SK-N-SH treated with all-trans-retinoic acid at 6 μM for 48 hours (cell line): ENCODE results near the gene SP2.

Experiments
- ATAC-seq: fragments of 200-7000 bp; cut with Tn5 transposase; 3 replicates; pipeline ENCODE4 v1.9.1; 2020; ENCODE audit warnings: mild to moderate bottlenecking, moderate library complexity
- ARNTL ChIP-seq: fragments of 450-650 bp; formaldehyde crosslinking; IDR thresholded peaks from 2 replicates; pipeline ENCODE4 v1.5.0; 2020; ENCODE audit warnings: low read depth, mild to moderate bottlenecking, moderate library complexity, borderline replicate concordance
- BACH2 ChIP-seq: fragments of 250-450 bp; sonication (Bioruptor Pico); IDR thresholded peaks from 2 replicates; pipeline ENCODE4 v1.9.0; 2021; ENCODE audit warnings: mild to moderate bottlenecking, borderline replicate concordance
- CSDC2 ChIP-seq: fragments of 250-450 bp; sonication (Bioruptor Pico); IDR thresholded peaks from 2 replicates; pipeline ENCODE4 v1.5.0; 2020; ENCODE audit warnings: mild to moderate bottlenecking, moderate library complexity
- ESRRG ChIP-seq: fragments of 250-450 bp; sonication (Bioruptor Pico); IDR thresholded peaks from 2 replicates; pipeline ENCODE4 v1.6.1; 2021; ENCODE audit warnings: mild to moderate bottlenecking
- GLIS3 ChIP-seq: fragments of 250-450 bp; sonication (Bioruptor Pico); IDR thresholded peaks from 2 replicates; pipeline ENCODE4 v1.5.0; 2020; ENCODE audit warnings: mild to moderate bottlenecking, moderate library complexity
- ISL1 ChIP-seq: fragments of 250-450 bp; sonication (Bioruptor Pico); IDR thresholded peaks from 2 replicates; pipeline ENCODE4 v2.1.2; 2022; ENCODE audit warnings: mild to moderate bottlenecking, moderate library complexity
- OSR1 ChIP-seq: fragments of 250-450 bp; sonication (Bioruptor Pico); IDR thresholded peaks from 2 replicates; pipeline ENCODE4 v1.8.0; 2022; ENCODE audit warnings: moderate library complexity, mild to moderate bottlenecking, inconsistent platforms
- PPARA ChIP-seq: fragments of 250-450 bp; sonication (Bioruptor Pico); IDR thresholded peaks from 2 replicates; pipeline ENCODE4 v1.5.0; 2020; ENCODE audit warnings: mild to moderate bottlenecking, borderline replicate concordance
- RARB ChIP-seq: fragments of 250-450 bp; sonication (Bioruptor Pico); IDR thresholded peaks from 2 replicates; pipeline ENCODE4 v1.8.0; 2021; ENCODE audit warnings: mild to moderate bottlenecking, moderate library complexity
- SNAI2 ChIP-seq: fragments of 250-450 bp; sonication (Bioruptor Pico); IDR thresholded peaks from 2 replicates; pipeline ENCODE4 v1.5.0; 2020; ENCODE audit warnings: mild to moderate bottlenecking, moderate library complexity
- TCF4 ChIP-seq: fragments of 250-450 bp; sonication (Bioruptor Pico); IDR thresholded peaks from 2 replicates; pipeline ENCODE4 v1.8.0; 2021; ENCODE audit warnings: mild to moderate bottlenecking, moderate library complexity, borderline replicate concordance
- TOX ChIP-seq: fragments of 250-450 bp; sonication (Bioruptor Pico); IDR thresholded peaks from 2 replicates; pipeline ENCODE4 v1.8.0; 2021; ENCODE audit warnings: mild to moderate bottlenecking, moderate library complexity, borderline replicate concordance
- ZC3H10 ChIP-seq: fragments of 250-450 bp; sonication (Bioruptor Pico); IDR thresholded peaks from 2 replicates; pipeline ENCODE4 v1.5.1; 2021; ENCODE audit warnings: mild to moderate bottlenecking, moderate library complexity
- ZFP3 ChIP-seq: fragments of 250-450 bp; sonication (Bioruptor Pico); IDR thresholded peaks from 2 replicates; pipeline ENCODE4 v1.5.0; 2020; ENCODE audit warnings: mild to moderate bottlenecking, moderate library complexity
- ZNF565 ChIP-seq: fragments of 450-650 bp; formaldehyde crosslinking; conservative IDR thresholded peaks from 2 replicates; pipeline ENCODE4 v1.5.0; 2020; ENCODE audit warnings: low read depth, mild to moderate bottlenecking, moderate library complexity
- ZNF8 ChIP-seq: fragments of 450-650 bp; formaldehyde crosslinking; IDR thresholded peaks from 2 replicates; pipeline ENCODE4 v1.5.0; 2020; ENCODE audit warnings: mild to moderate bottlenecking, moderate library complexity
- TF ChIP-seq, protein P1 (sequence below): fragments of 250-450 bp; sonication (Bioruptor Pico); IDR thresholded peaks from 2 replicates; pipeline ENCODE4 v1.8.0; 2020; ENCODE audit warnings: mild to moderate bottlenecking, moderate library complexity, borderline replicate concordance
- TF ChIP-seq, protein P2 (sequence below): fragments of 250-450 bp; sonication (Bioruptor Pico); IDR thresholded peaks from 2 replicates; pipeline ENCODE4 v1.5.1; 2020; ENCODE audit warnings: low read depth, mild to moderate bottlenecking, moderate library complexity
- TF ChIP-seq, protein P3 (sequence below): fragments of 250-450 bp; sonication (Bioruptor Pico); IDR thresholded peaks from 2 replicates; pipeline ENCODE4 v1.8.0; 2021; ENCODE audit warnings: low read depth, mild to moderate bottlenecking, moderate library complexity, borderline replicate concordance
- TF ChIP-seq, protein P4 (sequence below): fragments of 250-450 bp; sonication (Bioruptor Pico); IDR thresholded peaks from 2 replicates; pipeline ENCODE4 v1.5.0; 2020; ENCODE audit warnings: mild to moderate bottlenecking, moderate library complexity

The SP2 gene

DNA sequence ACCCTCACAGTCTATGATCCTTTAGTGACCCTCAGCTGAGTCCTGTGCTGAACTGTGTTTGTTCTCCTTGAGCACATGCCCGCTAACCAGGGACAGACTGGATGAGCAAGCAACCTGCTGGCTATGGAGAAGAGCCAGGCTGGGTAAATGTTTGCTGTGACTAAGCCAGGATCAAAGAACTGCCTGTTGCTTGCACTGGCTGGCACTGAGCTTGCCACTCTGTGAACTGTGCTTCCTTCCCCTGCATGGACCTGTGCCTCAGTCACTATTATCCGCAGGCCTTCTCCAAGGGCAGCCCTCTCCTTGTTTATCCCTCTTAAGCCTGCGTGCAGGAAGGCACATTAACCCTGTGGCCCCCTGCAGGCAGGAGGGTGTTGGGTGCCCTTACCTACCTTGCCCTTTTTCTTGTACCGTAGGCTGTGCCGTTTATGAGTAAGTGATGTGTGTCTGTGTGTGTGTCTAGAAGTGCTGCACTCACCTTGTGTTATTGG, 52.7 kb downstream of the SP2 start:
- TF ChIP-seq, protein P1, sequence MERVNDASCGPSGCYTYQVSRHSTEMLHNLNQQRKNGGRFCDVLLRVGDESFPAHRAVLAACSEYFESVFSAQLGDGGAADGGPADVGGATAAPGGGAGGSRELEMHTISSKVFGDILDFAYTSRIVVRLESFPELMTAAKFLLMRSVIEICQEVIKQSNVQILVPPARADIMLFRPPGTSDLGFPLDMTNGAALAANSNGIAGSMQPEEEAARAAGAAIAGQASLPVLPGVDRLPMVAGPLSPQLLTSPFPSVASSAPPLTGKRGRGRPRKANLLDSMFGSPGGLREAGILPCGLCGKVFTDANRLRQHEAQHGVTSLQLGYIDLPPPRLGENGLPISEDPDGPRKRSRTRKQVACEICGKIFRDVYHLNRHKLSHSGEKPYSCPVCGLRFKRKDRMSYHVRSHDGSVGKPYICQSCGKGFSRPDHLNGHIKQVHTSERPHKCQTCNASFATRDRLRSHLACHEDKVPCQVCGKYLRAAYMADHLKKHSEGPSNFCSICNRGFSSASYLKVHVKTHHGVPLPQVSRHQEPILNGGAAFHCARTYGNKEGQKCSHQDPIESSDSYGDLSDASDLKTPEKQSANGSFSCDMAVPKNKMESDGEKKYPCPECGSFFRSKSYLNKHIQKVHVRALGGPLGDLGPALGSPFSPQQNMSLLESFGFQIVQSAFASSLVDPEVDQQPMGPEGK: no peak
- TF ChIP-seq TCF4 (CRISPR knock-in tag): no peak
- TF ChIP-seq, protein P2, sequence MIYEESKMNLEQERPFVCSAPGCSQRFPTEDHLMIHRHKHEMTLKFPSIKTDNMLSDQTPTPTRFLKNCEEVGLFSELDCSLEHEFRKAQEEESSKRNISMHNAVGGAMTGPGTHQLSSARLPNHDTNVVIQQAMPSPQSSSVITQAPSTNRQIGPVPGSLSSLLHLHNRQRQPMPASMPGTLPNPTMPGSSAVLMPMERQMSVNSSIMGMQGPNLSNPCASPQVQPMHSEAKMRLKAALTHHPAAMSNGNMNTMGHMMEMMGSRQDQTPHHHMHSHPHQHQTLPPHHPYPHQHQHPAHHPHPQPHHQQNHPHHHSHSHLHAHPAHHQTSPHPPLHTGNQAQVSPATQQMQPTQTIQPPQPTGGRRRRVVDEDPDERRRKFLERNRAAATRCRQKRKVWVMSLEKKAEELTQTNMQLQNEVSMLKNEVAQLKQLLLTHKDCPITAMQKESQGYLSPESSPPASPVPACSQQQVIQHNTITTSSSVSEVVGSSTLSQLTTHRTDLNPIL (CRISPR knock-in tag): no peak
- no peak for TF ChIP-seq ZNF8
- no peak for TF ChIP-seq TOX (CRISPR knock-in tag)
- TF ChIP-seq ARNTL (CRISPR knock-in tag): no peak
- TF ChIP-seq ISL1 (CRISPR knock-in tag): no peak
- TF ChIP-seq, protein P3, sequence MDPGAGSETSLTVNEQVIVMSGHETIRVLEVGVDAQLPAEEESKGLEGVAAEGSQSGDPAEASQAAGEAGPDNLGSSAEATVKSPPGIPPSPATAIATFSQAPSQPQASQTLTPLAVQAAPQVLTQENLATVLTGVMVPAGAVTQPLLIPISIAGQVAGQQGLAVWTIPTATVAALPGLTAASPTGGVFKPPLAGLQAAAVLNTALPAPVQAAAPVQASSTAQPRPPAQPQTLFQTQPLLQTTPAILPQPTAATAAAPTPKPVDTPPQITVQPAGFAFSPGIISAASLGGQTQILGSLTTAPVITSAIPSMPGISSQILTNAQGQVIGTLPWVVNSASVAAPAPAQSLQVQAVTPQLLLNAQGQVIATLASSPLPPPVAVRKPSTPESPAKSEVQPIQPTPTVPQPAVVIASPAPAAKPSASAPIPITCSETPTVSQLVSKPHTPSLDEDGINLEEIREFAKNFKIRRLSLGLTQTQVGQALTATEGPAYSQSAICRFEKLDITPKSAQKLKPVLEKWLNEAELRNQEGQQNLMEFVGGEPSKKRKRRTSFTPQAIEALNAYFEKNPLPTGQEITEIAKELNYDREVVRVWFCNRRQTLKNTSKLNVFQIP (CRISPR knock-in tag): no peak
- no peak for TF ChIP-seq BACH2 (CRISPR knock-in tag)
- TF ChIP-seq PPARA (CRISPR knock-in tag): no peak
- TF ChIP-seq RARB (CRISPR knock-in tag): no peak
- TF ChIP-seq ESRRG: no peak
- no peak for TF ChIP-seq CSDC2
- TF ChIP-seq GLIS3 (CRISPR knock-in tag): no peak
- TF ChIP-seq ZFP3: no peak
- no peak for TF ChIP-seq ZC3H10 (CRISPR knock-in tag)
- ATAC-seq: peak; percentile 11

DNA sequence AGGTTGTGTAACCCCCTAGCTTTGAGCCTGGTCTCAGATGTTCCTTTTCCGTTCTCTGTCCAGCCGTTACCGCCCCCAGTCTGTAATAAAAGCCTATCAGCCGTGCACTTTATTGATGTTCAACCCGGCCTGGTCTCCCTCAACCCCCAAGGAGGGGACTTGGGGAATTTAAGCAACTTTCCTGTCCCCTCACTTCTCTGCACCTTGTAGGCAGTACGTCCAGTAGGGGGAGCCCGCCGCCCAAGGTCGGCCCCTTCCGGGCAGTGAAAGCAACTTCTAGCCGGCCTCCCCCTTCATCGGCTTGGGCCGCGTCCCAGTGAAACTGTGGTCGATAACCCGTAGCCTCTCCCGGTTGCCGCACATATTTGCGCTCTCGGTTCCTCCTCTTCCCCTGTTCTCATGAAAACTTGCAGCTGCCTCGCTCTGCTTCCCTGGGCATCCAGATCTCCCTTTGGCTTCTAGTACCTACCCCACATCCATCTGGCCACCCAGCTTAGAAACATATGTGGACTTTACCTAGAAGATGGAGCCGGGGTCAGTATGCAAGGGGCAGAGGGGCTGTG, 53.2 kb downstream of the SP2 start:
- TF ChIP-seq GLIS3 (CRISPR knock-in tag) (0 out of 2 replicates have a peak, but pooled peaks have one; percentile 18), CSDC2 (0 out of 2 replicates have a peak, but pooled peaks have one; percentile 36), ZNF565 (no peak), ZFP3 (0 out of 2 replicates have a peak, but pooled peaks have one; percentile 11)
- peak; percentile 94 for ATAC-seq

DNA sequence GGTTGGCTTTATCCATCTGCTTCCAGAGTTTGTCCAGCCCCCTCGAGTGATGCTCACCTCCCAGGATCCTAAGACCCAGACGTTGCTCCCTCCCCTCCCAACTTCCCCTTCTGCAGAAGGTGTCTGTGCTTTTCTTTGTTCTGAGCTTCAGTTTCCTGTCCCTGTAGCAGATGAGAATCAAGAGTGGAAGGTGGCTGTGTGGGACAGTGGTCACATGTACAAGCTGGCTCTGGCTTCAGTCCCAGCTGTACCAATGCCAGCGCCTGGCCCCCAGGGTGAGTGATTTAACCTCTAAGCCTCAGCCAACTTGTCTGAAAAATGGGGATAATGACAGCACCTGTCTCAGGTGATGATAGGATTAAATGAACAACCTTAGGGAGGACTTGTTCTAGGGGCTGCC, 53.9 kb downstream of the SP2 start:
- TF ChIP-seq, protein P3 (CRISPR knock-in tag): no peak
- TF ChIP-seq, protein P2 (CRISPR knock-in tag): no peak
- no peak for TF ChIP-seq RARB (CRISPR knock-in tag)
- TF ChIP-seq OSR1 (CRISPR knock-in tag): no peak
- TF ChIP-seq TCF4 (CRISPR knock-in tag): no peak
- no peak for TF ChIP-seq ESRRG
- no peak for TF ChIP-seq ISL1 (CRISPR knock-in tag)
- TF ChIP-seq, protein P1: no peak
- no peak for TF ChIP-seq SNAI2 (CRISPR knock-in tag)
- TF ChIP-seq ZC3H10 (CRISPR knock-in tag): no peak
- TF ChIP-seq, protein P4, sequence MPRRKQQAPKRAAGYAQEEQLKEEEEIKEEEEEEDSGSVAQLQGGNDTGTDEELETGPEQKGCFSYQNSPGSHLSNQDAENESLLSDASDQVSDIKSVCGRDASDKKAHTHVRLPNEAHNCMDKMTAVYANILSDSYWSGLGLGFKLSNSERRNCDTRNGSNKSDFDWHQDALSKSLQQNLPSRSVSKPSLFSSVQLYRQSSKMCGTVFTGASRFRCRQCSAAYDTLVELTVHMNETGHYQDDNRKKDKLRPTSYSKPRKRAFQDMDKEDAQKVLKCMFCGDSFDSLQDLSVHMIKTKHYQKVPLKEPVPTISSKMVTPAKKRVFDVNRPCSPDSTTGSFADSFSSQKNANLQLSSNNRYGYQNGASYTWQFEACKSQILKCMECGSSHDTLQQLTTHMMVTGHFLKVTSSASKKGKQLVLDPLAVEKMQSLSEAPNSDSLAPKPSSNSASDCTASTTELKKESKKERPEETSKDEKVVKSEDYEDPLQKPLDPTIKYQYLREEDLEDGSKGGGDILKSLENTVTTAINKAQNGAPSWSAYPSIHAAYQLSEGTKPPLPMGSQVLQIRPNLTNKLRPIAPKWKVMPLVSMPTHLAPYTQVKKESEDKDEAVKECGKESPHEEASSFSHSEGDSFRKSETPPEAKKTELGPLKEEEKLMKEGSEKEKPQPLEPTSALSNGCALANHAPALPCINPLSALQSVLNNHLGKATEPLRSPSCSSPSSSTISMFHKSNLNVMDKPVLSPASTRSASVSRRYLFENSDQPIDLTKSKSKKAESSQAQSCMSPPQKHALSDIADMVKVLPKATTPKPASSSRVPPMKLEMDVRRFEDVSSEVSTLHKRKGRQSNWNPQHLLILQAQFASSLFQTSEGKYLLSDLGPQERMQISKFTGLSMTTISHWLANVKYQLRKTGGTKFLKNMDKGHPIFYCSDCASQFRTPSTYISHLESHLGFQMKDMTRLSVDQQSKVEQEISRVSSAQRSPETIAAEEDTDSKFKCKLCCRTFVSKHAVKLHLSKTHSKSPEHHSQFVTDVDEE (CRISPR knock-in tag): no peak
- no peak for ATAC-seq
